Fibroblast of pulmonary artery (primary cell): Measurements from ENCODE around the gene ADAM30.

Experiments
- DNase-seq: peaks from one replicate; pipeline ENCODE4 v3.0.0-alpha.2; 2010; ENCODE audit warnings: low read depth
- H3K4me3 ChIP-seq: replicated peaks from 2 replicates; pipeline ENCODE4 v1.5.1; 2011; ENCODE audit warnings: low read depth, mild to moderate bottlenecking, control low read depth, low read length, moderate library complexity
- TF ChIP-seq, protein P1 (sequence below): IDR thresholded peaks from 2 replicates; pipeline ENCODE4 v1.5.1; 2011; ENCODE audit warnings: mild to moderate bottlenecking, control low read depth, low read length, inconsistent platforms; ENCODE audit errors: missing control alignments

ADAM30 gene

DNA sequence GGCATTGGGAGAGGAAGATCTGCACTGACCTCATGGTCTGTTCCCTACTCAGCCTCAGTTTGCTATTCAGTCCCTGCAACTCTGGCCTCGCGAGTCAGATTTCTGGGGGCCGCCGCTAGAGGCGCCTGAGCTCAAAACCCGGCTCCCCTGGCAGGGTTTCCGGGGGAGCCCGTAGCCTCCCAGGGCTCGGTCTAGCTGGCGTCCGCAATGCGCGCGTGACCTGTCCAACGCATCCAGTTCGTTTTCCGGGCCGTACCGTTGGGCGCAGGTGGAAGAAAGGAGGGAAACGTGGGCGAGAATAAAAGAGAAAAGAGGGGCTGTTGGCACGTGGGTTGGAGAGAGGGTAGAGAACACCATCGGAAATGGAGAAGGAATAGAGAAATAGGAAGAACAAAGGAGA, at the start of gene ADAM30:
TSS of gene ADAM30 (minus strand) at position 213 of the 400 bp plus-strand sequence. CDS start at position 34, 179 bp downstream.
- no peak for DNase-seq
- H3K4me3 ChIP-seq: no peak within 1 kb of the TSS
- TF ChIP-seq, protein P1, sequence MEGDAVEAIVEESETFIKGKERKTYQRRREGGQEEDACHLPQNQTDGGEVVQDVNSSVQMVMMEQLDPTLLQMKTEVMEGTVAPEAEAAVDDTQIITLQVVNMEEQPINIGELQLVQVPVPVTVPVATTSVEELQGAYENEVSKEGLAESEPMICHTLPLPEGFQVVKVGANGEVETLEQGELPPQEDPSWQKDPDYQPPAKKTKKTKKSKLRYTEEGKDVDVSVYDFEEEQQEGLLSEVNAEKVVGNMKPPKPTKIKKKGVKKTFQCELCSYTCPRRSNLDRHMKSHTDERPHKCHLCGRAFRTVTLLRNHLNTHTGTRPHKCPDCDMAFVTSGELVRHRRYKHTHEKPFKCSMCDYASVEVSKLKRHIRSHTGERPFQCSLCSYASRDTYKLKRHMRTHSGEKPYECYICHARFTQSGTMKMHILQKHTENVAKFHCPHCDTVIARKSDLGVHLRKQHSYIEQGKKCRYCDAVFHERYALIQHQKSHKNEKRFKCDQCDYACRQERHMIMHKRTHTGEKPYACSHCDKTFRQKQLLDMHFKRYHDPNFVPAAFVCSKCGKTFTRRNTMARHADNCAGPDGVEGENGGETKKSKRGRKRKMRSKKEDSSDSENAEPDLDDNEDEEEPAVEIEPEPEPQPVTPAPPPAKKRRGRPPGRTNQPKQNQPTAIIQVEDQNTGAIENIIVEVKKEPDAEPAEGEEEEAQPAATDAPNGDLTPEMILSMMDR: peak; percentile 14

DNA sequence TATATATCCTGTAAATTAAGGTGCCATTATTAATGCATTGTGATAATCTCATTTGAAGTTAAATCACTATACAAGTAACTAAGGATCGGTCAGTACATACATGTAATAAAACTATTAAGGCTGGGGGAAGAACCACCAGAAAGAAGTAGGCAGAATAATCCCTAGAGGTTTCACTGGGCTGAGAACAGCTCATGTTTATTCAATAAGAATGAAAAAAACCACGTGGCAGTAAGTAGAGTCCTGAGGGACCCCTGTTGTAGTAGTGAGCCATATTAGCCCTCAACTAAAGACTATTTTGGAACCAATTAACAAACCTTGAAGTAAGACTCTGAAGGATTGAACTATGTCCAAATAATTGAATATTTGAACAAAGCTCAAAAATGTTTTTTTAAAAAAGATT, 46.9 kb upstream of the ADAM30 start:
- no peak for DNase-seq
- no peak overlapping the region for H3K4me3 ChIP-seq
- TF ChIP-seq, protein P1: no peak

DNA sequence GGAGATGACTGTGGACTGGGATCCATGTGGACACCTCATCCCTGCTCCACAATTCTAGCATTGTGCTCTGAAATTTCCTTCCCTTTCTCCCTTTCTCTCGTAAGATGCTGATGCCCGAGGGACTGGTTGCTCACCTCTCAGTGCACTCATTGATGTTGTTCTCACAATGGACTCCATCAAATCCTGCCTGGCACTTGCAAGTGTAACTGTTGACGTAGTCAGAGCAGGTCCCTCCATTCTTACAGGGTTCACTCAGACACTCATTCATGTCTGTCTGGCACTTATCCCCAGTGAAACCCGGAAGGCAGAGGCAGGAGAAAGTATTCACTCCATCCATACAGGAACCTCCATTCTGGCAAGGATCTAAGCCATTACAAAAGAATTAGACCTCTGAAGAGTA, 45.1 kb upstream of the ADAM30 start:
- TF ChIP-seq, protein P1: no peak
- no peak overlapping the region for H3K4me3 ChIP-seq
- no peak for DNase-seq

DNA sequence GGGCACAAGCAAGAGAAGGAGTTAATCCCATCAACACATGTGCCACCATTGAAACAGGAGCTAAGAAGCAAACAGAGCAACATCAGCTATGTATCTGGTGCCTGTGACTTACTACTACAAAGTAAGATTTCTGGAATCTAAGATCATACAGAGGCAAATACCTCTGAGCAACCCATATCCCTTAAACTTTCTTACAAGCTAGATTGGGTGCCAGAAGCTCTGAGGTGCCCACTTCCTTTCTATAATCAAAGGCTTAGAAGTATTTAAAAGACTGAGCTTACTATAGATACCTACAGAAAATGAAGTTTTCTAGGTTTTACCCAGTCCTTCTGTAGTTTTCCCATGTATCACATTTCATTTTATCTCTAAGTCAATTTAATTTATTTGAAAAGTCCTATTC, 44.4 kb upstream of the ADAM30 start:
- H3K4me3 ChIP-seq: no peak overlapping the region
- no peak for DNase-seq
- TF ChIP-seq, protein P1: no peak

DNA sequence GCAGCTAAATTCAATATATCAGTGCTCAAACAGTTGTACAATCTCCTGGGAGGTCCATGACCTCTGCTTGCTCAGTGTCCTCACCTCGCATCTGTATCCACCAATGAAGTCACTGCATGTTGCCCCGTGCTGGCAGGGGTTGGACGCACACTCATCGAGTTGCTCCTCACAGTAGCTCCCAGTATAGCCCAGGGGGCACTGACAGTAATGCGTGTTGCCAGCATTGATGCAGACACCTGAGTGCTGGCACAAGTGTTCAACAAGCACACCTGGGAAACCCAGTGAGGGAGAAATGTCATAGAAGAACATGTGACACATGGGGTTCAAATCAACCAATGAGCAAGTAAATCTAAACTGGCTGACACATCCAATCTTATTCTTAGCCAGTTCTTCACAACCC, 40.9 kb upstream of the ADAM30 start:
- no peak for DNase-seq
- TF ChIP-seq, protein P1: no peak
- no peak overlapping the region for H3K4me3 ChIP-seq

DNA sequence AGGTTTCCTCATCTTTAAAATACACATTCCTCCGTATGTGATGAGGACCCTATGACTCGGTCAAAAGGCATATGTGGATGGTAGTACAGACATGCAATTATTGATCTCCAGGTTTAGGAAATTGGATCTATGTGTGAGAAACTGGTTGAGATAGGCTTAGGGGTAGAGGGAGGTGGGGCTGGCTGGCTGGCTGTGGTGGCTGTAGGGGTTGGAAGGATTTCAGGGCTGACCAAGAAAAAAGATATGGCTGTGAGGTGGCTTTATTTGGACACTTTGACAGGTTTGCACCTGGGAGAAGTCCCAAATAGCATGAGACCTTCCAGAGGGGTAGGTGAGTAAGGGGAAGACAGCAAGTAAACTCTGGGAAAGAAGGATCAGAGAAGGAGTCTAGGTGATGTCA, 39.6 kb upstream of the ADAM30 start:
- no peak overlapping the region for H3K4me3 ChIP-seq
- no peak for DNase-seq
- TF ChIP-seq, protein P1: no peak

DNA sequence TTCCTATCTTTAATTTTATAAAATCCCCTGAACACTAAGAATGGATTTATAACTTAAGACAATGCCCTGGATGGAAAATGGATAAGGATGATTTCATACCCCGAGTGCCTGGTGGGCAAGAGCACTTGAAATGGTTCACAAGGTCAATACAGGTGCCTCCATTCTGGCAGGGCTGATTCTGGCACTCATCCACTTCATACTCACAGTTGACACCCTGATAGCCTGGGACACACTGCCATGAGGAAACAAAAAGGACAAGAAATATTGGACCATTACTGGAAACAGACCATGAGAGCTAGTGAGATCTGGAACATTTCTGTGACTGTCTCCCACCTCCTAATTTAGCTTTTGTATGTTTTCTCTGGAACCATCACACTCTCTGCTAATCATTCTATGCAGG, 39.1 kb upstream of the ADAM30 start:
- TF ChIP-seq, protein P1: no peak
- no peak overlapping the region for H3K4me3 ChIP-seq
- DNase-seq: no peak
